Activated T-cell treated with anti-CD3 and anti-CD28 coated beads for 24 hours (primary cell): ENCODE results near the gene PNCK.
"Not testable (repeated sequence)": the region's sequence is repeated elsewhere in the genome, so short reads cannot be mapped to it uniquely, and the experiment has no call there.

Source experiments
- DNase-seq: peaks from one replicate; pipeline ENCODE4 v3.0.0-alpha.2; 2020; ENCODE audit warnings: low read depth

PNCK gene

DNA sequence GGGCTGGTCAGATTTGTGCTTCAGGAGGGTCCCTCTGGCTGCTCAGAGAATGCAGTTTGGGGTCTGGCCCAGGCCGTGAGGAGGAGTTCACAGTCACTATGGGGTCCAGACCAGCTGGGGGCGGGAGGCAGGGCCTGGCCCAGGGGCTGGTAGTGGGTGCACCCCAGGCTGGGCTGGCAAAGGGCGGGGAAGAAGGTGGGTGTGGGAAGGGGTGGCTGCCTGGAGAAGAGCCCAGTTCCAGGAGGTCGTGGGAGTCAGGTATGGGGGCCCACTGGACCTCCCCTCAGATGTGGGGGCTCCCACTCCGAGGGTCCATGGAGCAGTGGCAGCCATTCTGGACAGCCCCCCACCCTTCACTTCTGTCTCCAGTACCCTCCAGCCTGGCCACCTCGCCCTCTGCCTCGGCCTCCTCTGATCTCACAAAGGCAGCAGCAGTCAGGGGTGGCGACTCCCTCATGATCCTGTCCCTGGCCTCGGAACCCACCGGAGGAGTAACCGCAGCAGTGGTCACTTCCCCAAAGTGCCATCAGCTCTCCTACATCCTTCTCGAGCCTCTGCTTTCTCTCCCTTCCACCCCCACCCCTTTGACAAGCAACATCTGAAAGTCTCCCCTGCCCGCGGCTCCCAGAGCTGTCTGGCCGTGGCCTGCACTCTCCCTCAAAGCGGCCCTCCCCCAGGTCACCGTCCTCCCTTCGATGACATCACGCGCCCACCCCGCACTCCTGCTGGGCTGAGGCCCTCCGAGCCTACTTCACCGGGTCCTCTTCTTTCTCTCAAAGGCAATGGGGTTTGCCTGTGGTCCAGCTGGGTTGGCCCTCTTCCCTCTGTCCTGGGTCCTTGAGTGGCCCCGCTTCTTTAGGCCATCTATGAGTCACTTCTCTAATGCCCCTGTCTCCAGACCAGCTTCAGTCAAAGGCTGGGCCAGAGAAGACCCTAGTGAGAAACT lies 12.4 kb upstream of the PNCK start:
- DNase-seq = no peak

DNA sequence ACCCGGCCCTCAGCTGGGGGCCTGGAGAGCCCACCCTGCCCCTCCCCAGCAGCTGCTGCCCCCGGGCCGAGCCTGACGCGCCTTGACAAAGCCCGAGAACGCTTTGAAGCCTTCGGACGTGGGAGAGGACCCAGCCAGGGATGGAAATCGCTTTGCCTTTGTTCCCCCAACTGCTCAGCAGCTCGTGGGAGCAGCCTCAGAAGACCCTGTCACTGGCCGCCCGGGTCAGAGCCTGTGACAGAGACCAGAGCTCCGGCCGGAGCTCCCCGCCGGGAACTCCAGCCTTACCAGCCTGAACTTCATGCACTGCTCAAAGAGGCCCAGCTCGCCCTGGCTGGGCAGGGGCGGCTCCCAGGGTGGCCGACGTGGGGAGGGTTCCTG lies 11.5 kb upstream of the PNCK start:
- DNase-seq = no peak

DNA sequence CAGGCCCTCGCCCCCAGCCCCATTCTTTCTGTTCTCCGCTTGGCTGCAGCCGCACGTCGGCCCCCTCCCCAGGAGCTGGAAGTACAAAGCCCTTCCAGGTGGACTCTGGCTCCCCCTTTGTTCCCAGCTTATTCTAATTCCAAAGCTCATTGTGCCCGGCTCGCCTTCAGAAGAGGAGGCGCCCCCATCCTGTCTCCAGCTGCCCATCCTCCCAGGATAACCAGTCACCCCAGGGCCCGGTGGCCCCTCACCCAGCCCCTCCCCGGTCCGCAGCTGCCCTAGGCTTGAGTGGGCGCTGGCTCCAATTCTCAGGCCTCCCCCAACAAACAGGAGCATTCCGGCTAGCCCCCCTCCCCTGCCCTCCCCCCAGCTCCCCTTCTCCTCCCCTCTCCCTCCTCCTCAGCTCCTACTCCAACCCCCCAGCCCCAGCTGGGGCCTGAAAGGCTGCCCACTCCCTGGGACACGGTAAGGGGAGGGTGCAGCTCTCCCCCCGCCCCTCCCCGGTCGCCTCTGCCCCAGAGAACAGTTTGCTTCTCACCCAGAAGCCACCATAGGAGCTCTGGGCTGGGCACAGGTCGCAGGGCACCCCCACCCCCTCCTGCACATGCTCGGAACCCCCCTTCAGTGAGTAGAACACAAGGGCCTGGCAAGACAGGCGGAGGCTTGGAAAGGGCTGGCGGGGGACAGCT lies 11.0 kb upstream of the PNCK start:
- DNase-seq = no peak

DNA sequence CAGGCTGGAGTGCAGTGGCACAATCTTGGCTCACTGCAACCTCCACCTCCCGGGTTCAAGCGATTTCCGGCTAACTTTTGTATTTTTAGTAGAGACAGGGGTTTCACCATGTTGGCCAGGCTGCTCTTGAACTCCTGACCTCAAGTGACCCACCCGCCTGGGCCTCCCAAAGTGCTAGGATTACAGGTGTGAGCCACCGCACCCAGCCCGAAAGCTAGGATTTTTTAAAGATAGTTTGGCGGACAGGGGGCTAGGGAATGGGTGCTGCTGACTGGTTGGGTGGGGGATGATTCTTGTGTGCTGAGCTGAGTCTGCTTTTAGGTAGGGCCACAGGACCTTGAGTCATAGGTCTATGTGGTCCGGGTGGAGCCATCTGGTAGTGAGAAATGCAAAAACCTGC lies 9.9 kb upstream of the PNCK start:
- DNase-seq = not testable (repeated sequence)

DNA sequence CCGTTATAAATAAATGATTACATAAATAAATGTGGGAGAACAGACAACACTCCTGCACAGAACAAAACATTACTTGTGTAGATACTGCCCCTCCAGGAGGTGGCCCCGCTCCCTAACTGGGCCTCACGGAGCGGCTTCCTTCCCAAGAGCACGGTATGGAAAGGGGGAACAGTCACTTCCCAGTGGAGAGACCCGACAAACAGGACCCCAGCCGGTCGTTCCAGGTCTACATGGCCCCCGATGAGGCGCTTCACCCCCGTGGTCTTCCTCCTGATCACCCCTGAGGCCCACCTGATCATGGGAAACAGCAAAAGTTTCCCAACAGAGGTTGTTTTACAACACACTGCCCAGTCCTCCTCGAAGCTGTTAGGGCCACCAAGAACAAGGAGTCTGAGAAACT lies 7.6 kb upstream of the PNCK start:
- DNase-seq = no peak

DNA sequence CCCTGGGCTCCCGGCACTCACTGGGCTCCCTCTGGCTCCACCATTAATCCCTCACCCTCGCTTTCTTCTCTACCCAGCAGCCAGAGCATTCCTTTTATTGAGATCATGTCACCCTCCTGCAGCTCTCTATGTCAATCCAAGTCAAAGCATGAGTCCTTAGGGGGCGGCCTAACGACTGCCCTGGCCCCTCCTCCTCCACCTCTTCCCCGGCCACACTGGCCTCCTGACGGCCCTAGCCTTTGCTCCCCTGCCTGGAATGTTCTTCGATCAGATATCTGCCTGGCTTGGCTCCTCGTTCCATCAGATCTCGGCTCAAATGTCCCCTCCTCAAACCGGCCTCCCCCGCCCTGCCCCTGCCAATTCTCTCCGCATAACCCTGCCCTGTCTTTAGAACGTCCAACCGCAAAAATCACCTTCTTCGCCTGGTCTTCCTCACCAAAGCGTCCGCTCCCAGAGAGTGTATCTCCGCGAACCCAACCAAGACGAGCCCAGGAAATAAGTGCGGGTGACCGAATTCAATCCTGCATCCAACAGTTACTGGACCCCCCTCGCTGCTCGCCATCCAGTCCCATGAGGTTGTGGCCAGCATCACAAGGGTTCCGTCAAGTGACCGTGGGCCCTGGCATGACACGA lies 722 bp upstream of the PNCK start:
- DNase-seq = no peak

DNA sequence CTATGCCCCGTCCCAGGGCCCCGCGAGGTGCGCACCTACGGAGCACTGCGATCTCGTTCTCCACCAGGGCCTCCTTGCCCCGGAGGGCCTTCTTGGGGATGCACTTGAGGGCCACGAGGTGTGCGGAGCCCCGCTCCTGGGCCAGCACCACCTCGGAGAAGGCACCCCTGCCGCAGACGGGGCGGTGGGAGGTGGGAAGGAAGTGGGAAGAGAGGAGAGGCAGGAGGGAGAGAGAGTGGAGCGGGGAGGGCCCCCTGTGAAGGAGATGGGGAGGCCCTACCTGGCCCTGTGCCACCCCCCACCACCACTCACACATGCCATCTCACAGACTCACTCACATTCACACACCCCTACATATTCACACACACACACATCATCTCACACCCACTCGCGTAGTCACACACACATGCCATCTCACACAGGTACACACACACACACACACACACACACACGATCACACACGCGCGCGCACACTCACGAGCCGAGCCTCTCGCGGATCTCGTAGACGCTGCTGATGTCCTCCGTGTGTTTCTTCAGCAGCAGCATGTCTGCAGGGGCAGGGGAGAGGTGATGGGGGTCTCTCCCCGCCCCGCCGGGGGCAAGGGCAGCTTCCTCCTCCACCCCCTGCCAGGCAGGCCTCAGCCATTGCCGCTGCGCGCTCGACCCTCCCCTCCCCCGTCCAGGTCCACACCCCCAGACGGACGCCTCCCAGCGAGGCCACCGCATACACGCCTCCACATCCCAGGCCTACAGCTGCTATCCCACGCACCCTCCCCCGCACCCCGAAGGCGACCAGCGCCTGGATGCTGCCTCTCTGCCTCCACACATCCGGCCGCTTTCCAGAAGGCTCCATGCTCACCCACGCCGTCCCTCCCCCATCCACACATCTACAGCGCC lies 834 bp downstream of the PNCK start:
- no peak for DNase-seq

DNA sequence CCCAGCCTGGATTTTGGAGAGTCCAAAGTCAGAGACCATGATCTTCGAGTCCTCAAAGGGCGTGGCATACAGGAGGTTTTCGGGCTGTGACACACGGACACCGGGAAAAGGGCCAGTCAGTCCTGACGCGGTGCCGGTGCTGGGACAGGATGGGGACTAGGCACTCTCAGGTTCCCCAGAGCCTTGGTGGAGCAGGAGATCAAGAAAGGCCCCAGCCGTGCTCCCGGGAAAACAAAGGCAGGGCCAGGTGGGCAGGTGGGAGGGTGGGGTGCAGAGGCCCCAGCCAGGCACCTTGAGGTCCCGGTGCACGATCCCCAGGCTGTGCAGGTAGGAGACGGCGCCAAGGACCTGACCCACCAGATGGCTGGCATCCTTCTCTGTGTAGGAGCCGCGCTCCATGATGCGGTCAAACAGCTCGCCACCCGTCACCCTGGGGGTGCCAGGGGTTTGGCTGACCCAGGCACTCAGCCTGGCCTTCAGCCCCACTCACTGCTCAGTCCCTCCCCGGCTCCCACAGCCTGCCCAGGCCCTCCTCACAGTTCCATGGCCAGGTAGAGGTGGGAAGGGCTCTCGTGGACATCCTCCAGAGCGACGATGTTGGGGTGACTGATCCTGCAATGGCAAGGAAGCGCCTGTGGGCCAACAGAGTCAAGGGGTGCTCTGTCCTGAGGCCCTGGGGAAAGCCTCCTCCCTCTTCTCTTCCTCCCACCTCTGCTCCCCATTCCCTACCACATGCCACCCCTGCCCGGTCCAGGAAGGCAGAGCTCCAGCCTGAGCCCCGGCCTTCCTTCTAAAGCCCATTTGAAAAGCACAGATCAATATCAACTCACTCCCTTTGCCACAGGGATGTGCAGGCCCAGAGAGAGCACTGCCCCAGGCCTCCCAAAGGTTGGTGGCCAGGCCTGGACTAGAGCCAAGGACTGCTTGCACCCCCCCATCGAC lies 1.8 kb downstream of the PNCK start:
- no peak for DNase-seq

DNA sequence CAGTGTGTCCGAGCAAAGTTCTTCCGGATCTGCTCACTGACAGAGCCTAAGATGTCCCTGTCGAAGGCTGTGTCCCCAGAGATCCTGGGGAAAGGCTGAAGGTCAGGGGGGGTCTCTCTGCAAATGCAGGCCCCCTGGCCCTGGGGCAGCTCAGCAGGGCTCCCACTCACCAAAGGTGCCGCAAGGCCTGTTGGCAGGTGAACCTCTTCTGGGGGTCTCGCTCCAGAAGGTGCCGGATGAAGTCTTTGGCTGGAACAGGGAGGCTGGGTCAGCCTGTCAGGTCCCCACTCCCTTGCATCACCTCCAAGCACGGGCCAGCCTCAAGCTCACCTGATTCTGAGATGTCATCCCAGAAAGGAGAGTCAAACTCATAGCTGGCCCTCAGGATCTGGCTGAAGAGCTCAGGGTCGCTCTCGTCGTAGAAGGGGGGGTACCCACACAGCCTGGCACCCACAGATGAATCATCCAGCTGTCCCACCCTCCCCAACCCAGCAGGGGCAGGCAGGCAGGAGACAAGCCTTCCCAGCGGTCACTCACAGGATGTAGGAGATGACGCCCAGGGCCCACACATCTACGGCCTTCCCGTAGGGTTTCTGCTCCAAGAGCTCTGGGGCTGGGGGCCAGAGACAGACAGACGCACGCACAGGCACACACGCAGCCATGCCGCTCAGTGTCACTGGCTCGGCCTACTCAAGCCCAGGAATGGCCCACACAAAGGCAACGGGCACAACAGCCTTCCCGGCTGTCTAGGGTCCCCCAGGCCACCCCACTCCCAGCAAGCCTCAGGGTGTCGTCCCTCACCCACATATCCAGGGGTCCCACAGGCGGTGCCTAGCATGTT lies 2.6 kb downstream of the PNCK start:
- no peak for DNase-seq

DNA sequence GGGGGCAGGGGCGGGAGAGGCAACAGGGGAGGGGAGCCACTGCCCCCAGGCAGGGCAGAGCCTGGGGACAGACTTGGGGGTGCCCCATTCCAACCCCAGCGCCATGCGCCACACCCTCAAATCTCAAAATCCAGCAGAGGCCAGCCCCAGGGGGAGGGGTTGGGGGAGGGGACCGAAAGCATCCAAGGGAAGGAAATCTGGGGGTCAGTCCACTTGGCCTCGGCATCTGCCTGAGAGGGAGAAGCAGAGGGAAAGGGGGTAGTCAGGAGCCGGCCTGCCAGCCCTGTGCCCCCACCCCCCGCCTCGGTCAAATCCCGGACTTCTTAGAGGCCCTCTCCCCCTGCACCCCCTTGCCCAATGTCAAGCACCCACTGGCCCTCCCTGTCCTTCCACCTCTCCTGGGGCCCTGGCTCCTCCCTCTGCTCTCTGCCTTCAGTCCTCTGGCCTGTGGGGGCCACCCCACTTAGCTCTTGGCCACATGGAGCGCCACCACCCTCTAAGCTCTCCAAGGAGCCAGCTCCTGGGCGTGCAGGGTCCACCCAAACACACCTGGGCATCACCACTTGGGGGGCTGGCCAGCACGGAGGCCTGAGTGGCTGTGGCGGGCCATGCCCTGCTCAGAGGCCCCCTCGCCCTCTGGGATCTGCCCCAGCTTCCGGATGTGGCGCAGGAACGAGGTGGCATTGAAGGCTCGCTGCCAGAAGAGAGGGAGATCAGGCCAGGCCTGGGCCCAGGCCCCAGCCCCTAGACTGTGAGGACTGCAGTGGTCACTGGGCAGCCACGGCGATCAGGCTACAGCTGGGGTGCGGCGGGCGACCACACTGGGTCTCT lies 3.5 kb downstream of the PNCK start:
- DNase-seq = no peak

DNA sequence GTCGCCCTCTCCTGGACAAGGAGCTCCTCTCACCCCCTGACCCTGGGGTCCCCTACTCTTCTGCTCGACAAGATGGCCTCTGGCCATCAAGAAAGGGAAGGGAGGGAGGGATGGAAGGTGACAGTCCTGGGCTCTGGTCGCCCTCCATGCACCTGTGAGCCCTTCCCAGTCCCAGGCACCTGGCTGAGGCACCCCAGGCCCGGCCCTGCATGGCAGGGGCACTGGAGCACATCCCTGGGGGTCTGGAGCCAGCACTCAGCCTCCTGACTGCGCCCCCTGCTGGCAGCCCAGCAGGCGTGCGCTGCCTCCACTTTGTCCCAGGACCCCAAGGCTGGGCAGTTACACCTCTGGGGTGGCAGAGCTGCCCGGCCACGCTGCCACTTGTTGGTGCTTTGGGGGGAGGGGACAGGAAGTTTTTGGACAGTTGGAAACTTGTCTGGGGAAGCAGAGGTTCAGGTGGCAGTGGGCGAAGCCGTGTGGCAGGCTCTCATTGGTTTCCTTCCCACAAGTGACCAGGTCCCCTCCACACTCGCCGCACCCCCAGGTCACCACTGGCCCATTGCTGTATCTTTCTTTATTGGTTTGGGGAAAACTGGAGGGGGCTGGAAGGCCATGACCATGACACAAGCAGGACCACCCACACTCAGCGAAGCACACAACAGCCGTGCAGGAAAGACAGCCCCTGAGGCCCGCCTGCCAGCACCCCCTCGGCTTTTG lies 4.3 kb downstream of the PNCK start:
- no peak for DNase-seq

DNA sequence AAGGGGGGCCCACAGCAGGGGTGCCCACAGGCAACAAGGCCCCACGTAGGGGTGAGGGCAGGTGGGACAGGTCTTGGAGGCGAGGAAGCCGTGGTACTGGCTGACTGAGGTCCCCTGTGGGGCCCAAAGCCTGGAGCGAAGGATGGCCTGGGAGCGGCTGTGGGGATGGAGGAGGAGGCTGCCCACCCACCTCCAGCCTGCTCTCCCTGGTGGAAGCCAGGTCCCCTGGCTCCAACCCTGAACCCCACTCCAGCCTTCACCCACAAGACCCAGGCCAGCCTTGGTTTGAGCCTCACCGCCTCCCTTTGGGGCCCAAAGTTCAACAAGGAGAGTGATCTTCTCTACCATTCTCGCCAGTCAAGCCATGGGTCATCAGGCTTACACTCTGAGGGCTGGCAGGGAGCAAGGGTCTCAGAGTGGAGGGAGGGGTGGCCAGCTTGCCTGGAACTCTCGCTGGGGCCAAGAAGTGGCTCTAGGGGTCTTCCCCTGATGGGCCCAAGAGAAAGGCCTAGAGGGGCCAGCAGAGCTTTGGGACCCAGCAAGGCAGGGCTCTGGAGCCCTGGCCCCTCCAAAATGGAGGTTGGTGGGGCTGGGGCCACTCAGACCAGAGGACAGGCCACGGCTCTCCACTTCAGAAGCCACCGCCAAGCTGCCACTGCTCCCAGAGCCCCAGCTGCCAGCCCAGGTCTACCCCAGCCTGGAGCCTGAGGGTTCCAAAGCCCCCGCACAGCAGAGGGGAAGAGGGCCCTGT lies 5.0 kb downstream of the PNCK start:
- DNase-seq = no peak

DNA sequence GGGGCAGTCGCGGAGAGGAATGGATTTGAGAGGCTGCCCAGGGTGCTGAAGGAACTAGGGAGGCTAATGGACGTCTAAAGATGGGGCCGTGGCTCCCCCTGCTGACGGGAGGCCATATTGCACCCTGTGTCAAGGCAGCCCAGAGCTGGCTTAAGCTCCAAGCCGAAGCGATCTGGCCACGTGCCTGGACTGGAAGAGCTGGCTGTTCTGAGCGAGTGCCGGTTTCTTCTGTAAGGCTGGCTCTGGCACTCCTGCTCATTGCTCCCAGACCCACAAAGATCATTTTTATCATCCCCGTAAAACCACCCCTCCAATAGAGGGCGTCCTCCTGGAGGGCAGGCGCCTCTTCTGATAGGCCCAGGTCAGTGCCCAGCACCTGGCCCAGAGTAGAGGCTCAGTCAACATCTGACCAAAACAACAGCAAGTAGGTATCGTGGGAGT lies 5.6 kb downstream of the PNCK start:
- peak; percentile 66 for DNase-seq

DNA sequence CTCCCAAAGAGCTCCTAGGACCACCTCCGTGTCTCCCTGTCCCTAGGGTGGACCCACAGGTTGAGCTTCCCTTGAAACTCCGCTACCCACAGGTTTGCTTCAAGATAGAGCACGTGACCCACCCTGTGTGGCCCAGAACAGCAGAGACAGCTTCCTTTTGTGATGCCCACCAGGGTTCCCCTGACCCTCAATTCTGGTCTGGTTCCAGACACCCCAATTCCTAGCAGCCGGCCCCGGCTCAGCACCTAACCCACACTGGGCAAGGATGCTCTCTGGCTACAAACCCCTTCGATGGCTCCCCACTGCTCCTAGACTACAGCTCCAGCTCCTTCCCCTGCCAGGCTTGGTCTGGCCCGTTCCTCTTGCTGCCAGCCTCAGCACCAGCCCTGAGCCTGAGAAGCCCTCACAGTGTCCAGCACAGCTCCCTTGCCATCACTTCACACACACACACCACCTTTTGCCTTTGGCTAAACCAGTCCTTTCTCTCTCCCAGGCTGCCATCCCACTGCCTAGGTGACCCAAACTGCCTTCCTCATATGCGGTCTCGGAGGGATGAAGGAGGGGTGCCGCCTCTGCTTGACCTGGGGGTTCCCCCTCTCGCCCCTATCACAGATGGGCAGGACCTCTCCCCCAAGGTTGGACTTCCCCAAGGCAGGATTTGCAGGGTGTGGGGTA lies 6.2 kb downstream of the PNCK start:
- no peak for DNase-seq

DNA sequence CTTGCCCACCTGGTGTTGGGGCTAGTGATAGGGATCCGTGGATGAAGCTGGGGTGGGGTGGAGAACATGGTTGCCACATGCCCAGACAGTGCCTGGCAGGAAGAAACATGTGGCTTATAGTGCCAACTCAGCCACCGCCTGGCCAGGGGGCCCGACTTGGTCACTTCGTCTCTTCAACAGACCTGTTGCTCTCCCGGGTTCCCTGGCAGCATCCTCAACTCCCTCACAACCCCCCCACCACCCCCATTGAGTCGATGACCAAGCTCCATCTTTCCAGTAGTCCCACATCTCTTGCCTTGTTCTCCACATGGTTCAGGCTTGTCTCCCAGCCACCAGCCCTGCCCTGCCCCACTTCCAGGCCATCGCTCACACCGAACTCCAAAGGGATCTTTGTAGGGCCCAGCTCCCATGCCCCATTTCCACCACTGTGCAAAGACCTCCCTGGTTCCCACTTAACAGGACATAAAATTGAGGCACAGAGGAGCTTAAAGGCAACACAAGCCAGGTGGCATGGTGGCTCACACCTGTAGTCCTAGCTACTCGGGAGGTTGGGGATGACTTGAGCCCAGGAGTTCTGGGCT lies 7.8 kb downstream of the PNCK start:
- DNase-seq = no peak

DNA sequence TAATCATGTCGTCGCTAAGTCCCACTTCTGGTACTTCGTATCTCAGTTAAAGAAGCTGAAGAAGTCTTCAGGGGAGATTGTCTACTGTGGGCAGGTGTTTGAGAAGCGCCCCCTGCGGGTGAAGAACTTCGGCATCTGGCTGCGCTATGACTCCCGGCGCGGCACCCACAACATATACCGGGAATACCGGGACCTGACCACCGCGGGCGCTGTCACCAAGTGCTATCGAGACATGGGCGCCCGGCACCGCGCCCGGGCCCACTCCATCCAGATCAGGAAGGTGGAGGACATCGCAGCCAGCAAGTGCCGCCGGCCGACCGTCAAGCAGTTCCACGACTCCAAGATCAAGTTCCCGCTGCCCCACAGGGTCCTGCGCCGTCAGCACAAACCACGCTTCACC lies 11.3 kb downstream of the PNCK start:
- DNase-seq = peak; percentile 40

DNA sequence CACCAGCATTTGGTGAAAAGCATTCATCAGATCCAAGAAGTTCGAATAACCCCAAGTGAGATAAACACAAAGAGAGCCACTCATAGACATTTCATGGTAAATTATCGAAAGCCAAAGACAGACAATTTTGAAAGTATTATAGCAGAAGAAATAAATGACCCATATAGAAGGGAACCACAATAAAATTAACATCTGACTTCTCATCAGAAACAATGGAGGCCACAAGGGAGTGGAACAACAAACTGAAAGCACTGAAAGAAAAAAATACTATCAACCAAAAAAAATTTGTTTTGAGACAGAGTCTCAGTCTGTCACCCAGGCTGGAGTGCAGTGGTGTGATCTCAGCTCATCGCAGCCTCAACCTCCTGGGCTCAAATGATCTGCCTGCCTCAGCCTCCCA lies 14.3 kb downstream of the PNCK start:
- no peak for DNase-seq
